ENCODE results near the gene OGDH.
"Not testable (repeated sequence)": the region's sequence is repeated elsewhere in the genome, so short reads cannot be mapped to it uniquely, and the experiment has no call there.

The OGDH gene

DNA sequence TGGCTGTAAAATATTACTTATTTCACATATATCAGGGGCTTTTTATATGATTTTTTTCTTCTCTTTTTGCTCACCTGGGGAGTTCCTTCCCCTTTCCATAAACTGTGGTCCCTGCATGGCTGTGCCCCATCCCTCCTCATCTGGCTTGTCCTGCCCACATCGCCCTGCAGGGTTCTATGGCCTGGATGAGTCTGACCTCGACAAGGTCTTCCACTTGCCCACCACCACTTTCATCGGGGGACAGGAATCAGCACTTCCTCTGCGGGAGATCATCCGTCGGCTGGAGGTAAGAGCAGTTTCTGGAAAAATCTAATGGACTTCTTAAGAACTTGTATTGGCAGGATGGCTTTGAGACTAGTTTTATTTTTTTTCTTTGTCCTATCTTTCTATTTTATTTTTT, 60.1 kb downstream of the OGDH start:
- DNase-seq (ENCODE audit: extremely low read depth in 1 of 2, low read depth in 1 of 2): no peak

DNA sequence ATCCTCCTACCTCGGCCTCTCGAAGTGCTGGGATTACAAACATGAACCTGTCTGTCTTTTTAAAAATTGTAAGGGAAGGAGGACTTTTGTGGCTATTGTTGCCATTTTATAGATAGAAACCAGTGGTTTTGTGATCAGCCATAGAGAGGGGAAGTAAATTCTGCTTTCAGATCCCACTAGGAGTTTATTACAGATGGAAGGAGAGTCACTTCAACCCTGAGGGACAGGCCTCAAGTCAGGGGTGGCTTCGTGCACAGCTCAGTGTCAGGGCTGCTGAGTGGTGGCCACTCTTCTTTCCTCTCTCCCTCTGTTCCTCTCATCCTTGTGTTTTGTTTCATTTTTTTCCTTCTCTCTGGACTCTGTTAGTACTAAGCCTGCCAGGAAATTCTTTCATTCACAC, 60.8 kb downstream of the OGDH start:
- no peak for DNase-seq (ENCODE audit: extremely low read depth in 1 of 2, low read depth in 1 of 2)

GRCh38 chr7:44671069-44671468, 64.6 kb downstream of the OGDH start:
- no peak for DNase-seq (ENCODE audit: extremely low read depth in 1 of 2, low read depth in 1 of 2)

DNA sequence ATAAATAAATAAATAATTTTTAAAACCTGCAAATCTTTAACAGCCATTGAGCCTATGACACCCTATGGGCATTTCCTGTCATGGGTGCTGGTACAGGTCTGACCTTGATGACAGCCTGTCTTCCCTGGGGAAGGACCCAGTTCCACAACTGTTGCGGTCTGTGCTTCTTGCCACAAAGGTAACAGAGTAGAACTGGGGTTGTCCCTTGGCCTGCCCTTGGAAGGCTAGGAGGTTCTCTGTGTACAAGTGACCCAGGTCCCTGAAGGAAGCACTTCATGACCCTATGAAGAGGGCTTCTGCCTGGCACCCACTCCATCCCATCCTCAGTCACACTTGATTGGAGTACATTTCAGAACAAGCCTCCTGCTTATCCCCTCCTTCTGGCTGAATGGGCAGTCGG, 66.9 kb downstream of the OGDH start:
- no peak for DNase-seq (ENCODE audit: extremely low read depth in 1 of 2, low read depth in 1 of 2)

- no peak for DNase-seq (ENCODE audit: extremely low read depth in 1 of 2, low read depth in 1 of 2)
Measured at GRCh38 chr7:44673771-44674170, 67.3 kb downstream of the OGDH start.

DNA sequence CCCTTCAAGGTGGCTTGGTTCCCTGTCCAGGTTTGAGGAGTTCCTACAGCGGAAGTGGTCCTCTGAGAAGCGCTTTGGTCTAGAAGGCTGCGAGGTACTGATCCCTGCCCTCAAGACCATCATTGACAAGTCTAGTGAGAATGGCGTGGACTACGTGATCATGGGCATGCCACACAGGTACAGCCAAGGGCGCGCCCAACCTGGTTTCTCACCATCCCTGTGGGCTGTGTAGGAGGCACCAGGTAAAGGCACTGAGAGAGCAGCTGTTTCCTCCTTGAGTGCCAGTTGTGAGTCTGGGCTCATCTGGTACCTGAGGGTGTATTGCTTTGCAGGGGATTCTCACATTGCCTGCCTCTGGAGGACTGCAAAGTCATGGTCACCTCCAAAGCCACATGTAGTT, 68.0 kb downstream of the OGDH start:
- no peak for DNase-seq (ENCODE audit: extremely low read depth in 1 of 2, low read depth in 1 of 2)

GRCh38 chr7:44676776-44677175, 70.3 kb downstream of the OGDH start:
- no peak for DNase-seq (ENCODE audit: extremely low read depth in 1 of 2, low read depth in 1 of 2)

GRCh38 chr7:44678101-44678470, 71.7 kb downstream of the OGDH start:
- no peak for DNase-seq (ENCODE audit: extremely low read depth in 1 of 2, low read depth in 1 of 2)

GRCh38 chr7:44678471-44679179, 72.2 kb downstream of the OGDH start:
- no peak for DNase-seq (ENCODE audit: extremely low read depth in 1 of 2, low read depth in 1 of 2)

DNA sequence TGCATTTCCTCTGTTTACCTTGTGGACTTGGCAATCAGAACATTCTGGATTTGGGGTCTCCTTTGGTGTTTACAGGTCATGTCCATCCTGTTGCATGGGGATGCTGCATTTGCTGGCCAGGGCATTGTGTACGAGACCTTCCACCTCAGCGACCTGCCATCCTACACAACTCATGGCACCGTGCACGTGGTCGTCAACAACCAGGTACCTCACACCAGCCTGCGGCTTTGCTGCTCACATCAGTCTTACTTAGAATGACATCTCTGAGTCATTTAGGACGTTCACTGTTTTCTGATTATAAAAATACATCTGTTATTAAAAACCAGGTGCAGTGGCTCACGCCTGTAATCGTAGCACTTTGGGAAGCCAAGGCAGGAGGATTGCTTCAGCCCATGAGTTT, 75.2 kb downstream of the OGDH start:
- no peak for DNase-seq (ENCODE audit: extremely low read depth in 1 of 2, low read depth in 1 of 2)

- no peak for DNase-seq (ENCODE audit: extremely low read depth in 1 of 2, low read depth in 1 of 2)
Measured at GRCh38 chr7:44685723-44686122, 79.3 kb downstream of the OGDH start.

DNA sequence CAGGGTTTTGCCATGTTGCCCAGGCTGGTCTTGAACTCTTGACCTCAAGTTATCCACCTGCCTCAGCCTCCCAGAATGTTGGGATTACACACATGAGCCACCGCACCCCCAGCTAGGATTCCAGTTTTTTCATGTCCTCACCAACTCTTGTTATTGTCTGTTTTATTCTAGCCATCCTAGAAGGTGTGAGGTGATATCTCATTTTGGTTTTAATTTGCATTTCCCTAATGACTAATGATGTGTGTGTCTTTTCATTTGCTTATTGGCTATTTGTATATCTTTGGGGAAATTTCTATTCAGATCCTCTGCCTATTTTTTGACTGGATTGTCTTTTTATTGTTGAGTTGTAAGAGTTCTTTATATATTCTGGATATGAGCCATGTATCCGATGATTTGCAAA, 83.0 kb downstream of the OGDH start:
- no peak for DNase-seq (ENCODE audit: extremely low read depth in 1 of 2, low read depth in 1 of 2)

- DNase-seq (ENCODE audit: extremely low read depth in 1 of 2, low read depth in 1 of 2): no peak
Measured at GRCh38 chr7:44693641-44694313, 87.3 kb downstream of the OGDH start.

DNA sequence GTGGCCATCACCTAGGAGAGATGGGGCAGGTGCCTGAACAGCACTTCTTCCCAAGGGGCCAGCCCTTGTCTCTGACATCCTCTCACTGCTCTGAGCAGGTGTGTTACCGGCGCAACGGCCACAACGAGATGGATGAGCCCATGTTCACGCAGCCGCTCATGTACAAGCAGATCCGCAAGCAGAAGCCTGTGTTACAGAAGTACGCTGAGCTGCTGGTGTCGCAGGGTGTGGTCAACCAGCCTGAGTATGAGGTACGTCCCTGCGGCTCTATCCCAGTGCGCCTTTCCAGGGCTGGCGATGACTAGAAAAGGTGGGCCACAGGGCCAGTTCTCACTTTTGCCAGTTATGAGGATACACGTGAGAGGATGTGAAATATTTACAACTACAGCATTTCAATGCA, 87.9 kb downstream of the OGDH start:
- DNase-seq (ENCODE audit: extremely low read depth in 1 of 2, low read depth in 1 of 2): no peak

DNA sequence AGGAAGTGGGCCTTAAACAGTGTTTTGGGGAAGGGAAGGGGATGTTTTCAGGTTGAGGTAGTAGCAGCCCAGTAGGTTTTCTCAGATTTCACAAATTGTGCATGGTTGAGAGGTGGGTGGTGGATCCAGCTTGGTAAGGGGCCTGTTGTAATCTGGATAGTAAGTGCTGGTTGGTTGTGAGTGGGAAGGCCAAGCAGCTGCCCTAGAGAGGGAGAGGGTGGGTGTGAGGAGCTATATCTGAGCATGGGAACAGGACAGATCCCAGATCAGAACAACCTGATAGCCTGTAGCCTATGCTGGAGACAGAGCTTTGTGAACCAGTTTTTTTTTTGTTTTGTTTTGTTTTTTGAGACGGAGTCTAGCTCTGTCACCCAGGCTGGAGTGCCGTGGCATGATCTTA, 88.3 kb downstream of the OGDH start:
- DNase-seq (ENCODE audit: extremely low read depth in 1 of 2, low read depth in 1 of 2): no peak

GRCh38 chr7:44695756-44696155, 89.3 kb downstream of the OGDH start:
- DNase-seq (ENCODE audit: extremely low read depth in 1 of 2, low read depth in 1 of 2): no peak

GRCh38 chr7:44696728-44697127, 90.3 kb downstream of the OGDH start:
- DNase-seq (ENCODE audit: extremely low read depth in 1 of 2, low read depth in 1 of 2): no peak

GRCh38 chr7:44697136-44698045, 91.0 kb downstream of the OGDH start:
- no peak for DNase-seq (ENCODE audit: extremely low read depth in 1 of 2, low read depth in 1 of 2)

GRCh38 chr7:44698046-44698580, 91.7 kb downstream of the OGDH start:
- no peak for DNase-seq (ENCODE audit: extremely low read depth in 1 of 2, low read depth in 1 of 2)

GRCh38 chr7:44699598-44699997, 93.2 kb downstream of the OGDH start:
- not testable (repeated sequence) for DNase-seq (ENCODE audit: extremely low read depth in 1 of 2, low read depth in 1 of 2)

DNA sequence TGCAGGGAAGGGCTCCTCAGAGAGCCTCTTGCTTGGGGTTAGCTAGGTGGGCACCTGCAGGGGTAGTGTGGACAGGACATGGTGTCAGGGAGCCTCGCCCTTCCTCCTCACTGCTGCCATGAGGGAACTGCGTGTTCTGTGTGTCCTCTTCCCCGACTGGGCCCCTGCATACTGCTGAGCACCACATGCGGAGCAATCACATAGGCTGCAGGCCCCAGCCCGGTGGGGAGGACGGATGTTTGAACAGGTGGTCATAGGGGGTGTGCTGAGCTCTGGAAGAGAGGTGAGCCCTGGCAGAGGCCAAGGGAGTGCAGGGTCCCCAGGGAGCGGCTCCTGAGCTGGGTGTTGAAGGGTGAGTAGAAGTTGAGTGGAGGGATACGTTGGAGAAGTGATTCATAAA, 93.9 kb downstream of the OGDH start:
- DNase-seq (ENCODE audit: extremely low read depth in 1 of 2, low read depth in 1 of 2): no peak
